Prostate gland (tissue), 2 donors: Measurements from ENCODE around the gene ATP9A. TPM values are rescaled to one million over a fixed set of nuclear protein-coding genes. Genes with fewer than 3 reads are reported as not detected.

ENCODE experiments used
- DNase-seq: peaks from one replicate; pipeline ENCODE4 v3.0.0-alpha.2; 2019; ENCODE audit warnings: low spot score
- H3K27ac ChIP-seq, 2 donors: fragments of 200-600 bp; sonication (generic); 2 replicates each; pipeline ENCODE4 v1.5.1; 2017 to 2019
- H3K27me3 ChIP-seq: fragments of 200-600 bp; sonication (generic); replicated peaks from 2 replicates; pipeline ENCODE4 v1.5.1; 2019; ENCODE audit not compliant: insufficient read depth
- H3K36me3 ChIP-seq, 2 donors: fragments of 200-600 bp; sonication (generic); 1 replicate in 1 of 2; 2 replicates in 1 of 2; pipeline versions ENCODE4 v1.5.1 to v1.8.1; 2017 to 2019
- H3K4me1 ChIP-seq: fragments of 200-600 bp; sonication (generic); replicated peaks from 2 replicates; pipeline ENCODE4 v1.5.1; 2019
- H3K4me3 ChIP-seq, 2 donors: fragments of 200-600 bp; sonication (generic); 2 replicates each; pipeline ENCODE4 v1.5.1; 2017 to 2019
- H3K9me3 ChIP-seq: fragments of 200-600 bp; sonication (generic); 2 replicates; pipeline ENCODE4 v1.5.1; 2017
- CTCF ChIP-seq, 4 experiments: fragments of 200-600 bp in 2 of 4; fragments of 450-650 bp in 2 of 4; sonication (generic) in 2 of 4; IDR thresholded peaks; 1 replicate in 3 of 4; 2 replicates in 1 of 4; pipeline ENCODE4 v1.5.1; 2016 to 2019; ENCODE audit warnings: antibody characterized with exemption in 4 of 4, mild to moderate bottlenecking in 2 of 4, moderate library complexity in 2 of 4
- POLR2A ChIP-seq: fragments of 450-650 bp; IDR thresholded peaks from one replicate; pipeline ENCODE4 v1.6.1; 2016; ENCODE audit warnings: antibody characterized with exemption, mild to moderate bottlenecking
- POLR2AphosphoS5 ChIP-seq: sonication (generic); formaldehyde crosslinking; IDR thresholded peaks from one replicate; pipeline ENCODE4 v1.6.1; 2017; ENCODE audit warnings: antibody characterized with exemption
- WGBS: methylation state at CpG from one replicate; pipeline ENCODE4 v1.1.5; 2018; 5-methylcytosine and 5-hydroxymethylcytosine counted together
- intact Hi-C: fragments of 100-400 bp; cut with DNase I; formaldehyde crosslinking; loops from one replicate; pipeline ENCODE4 v1.14.2; 2022
- total RNA-seq, 2 donors: library from RNA; depleted of rRNA; stranded (reverse); fragments of >200 nt; gene quantifications; one replicate each; pipeline ENCODE4 v1.1.0, GENCODE V29; 2016

Gene ATP9A
- total RNA-seq, 2 donors from 2014 or later = 35.1 to 118 TPM

GRCh38 chr20:51801122-51801822 lies 33.1 kb upstream of the ATP9A start:
- WGBS = 1% methylated on average over 57 of the region's 59 CpGs
- intact Hi-C loops = no loop called here
- Histone ChIP-seq H3K4me1 (no peaks in the 10 kb centered on the region), H3K4me3 (peak overlapping the region; percentile 33 to 53), H3K36me3 (no peaks in the 10 kb centered on the region), H3K27me3 (no peaks in the 10 kb centered on the region), H3K9me3 (no peaks in the 10 kb centered on the region), H3K27ac (peak overlapping the region in 1 of 2 donors; percentile 42)
- TF ChIP-seq POLR2AphosphoS5 (no peak), CTCF (IDR thresholded peaks at IDR 0.05) (peak in 1 of 4 experiments; percentile 27)
- no peak for DNase-seq

- intact Hi-C loops = no loop called here
- Histone ChIP-seq H3K27ac (peak overlapping the region in 1 of 2 donors; percentile 22), H3K4me3 (peak overlapping the region; percentile 33 to 53), H3K4me1 (no peaks in the 10 kb centered on the region), H3K36me3 (no peaks in the 10 kb centered on the region), H3K27me3 (no peaks in the 10 kb centered on the region), H3K9me3 (no peaks in the 10 kb centered on the region)
- no peak for TF ChIP-seq CTCF (IDR thresholded peaks at IDR 0.05)
- TF ChIP-seq POLR2AphosphoS5 = no peak
- no peak for TF ChIP-seq POLR2A
- DNase-seq = peak; percentile 27
- WGBS = under 1% methylated on average over 18 of the region's 18 CpGs
Observed at GRCh38 chr20:51800872-51801121, 32.6 kb upstream of the ATP9A start.

GRCh38 chr20:51800060-51800871 lies 32.1 kb upstream of the ATP9A start:
- under 1% methylated on average over 44 of the region's 44 CpGs for WGBS
- H3K9me3 ChIP-seq = no peaks in the 10 kb centered on the region
- H3K27ac ChIP-seq = peak overlapping the region in 1 of 2 donors; percentile 22
- intact Hi-C loops = no loop called here
- DNase-seq = peak; percentile 73
- H3K4me1 ChIP-seq = no peaks in the 10 kb centered on the region
- TF ChIP-seq CTCF (IDR thresholded peaks at IDR 0.05) (peak; percentile 78 to 88 (median 83)), POLR2AphosphoS5 (peak; percentile 36), POLR2A (no peak)
- no peaks in the 10 kb centered on the region for H3K27me3 ChIP-seq
- H3K36me3 ChIP-seq = no peaks in the 10 kb centered on the region
- peak overlapping the region; percentile 33 to 53 for H3K4me3 ChIP-seq

DNA sequence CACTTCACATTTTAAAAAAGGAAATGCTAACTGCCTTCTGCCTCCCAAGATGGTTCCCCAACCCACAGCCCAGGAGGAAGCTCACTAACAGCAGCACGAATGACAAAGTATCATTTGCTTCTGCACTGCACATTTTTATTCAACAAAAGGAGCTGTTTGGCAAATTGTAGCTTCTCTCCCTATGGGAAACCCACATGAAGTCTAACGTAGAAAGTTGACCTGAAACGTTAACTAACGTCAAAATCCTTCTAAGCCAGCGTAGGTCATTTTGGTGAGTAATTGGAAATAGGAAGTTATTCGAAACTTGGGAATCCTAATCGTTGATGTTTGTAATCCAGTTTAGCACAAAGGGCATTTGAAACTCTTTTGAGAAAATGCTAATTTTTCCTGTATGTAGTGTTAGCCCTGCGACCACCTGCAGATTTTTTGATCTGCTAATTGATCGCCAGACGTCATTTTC lies 31.2 kb upstream of the ATP9A start:
- H3K9me3 ChIP-seq = no peaks in the 10 kb centered on the region
- no peaks in the 10 kb centered on the region for H3K4me1 ChIP-seq
- H3K27ac ChIP-seq = no peak overlapping the region
- H3K4me3 ChIP-seq = no peak overlapping the region
- TF ChIP-seq CTCF (IDR thresholded peaks at IDR 0.05) (no peak), POLR2AphosphoS5 (no peak), POLR2A (no peak)
- 57% methylated on average over 10 of the region's 10 CpGs for WGBS
- no peaks in the 10 kb centered on the region for H3K36me3 ChIP-seq
- intact Hi-C loops = no loop called here
- DNase-seq = no peak
- H3K27me3 ChIP-seq = no peaks in the 10 kb centered on the region
